NCI-H345 treated with DMSO at 0.1 percent for 48 hours (cell line): ENCODE measurements around the gene DSCAM.

Experiments
- DNase-seq: peaks from one replicate; lab custom pipeline; 2025; ENCODE audit not compliant: unreplicated experiment; lab: John Stamatoyannopoulos, UW

Gene DSCAM

DNA sequence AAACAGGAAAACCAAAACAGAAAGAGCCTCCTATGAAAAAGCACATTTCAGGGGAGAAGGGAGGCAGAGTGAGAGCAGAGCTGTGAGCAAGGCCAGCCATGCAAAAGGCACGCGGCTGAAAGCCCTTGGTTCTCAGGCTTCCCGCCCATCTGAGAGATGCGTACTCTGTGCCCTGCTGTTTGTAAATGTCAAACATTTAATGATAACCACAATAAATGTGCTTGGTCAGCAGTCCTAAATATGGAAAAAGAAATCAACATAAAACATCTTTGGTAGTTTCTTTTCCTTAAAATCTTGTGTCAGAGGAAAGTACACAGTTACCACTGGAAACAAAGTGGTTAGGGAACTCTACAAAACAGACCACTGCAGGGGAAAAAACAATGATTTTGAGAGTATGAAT is 283.1 kb downstream of the DSCAM start:
- no peak for DNase-seq

DNA sequence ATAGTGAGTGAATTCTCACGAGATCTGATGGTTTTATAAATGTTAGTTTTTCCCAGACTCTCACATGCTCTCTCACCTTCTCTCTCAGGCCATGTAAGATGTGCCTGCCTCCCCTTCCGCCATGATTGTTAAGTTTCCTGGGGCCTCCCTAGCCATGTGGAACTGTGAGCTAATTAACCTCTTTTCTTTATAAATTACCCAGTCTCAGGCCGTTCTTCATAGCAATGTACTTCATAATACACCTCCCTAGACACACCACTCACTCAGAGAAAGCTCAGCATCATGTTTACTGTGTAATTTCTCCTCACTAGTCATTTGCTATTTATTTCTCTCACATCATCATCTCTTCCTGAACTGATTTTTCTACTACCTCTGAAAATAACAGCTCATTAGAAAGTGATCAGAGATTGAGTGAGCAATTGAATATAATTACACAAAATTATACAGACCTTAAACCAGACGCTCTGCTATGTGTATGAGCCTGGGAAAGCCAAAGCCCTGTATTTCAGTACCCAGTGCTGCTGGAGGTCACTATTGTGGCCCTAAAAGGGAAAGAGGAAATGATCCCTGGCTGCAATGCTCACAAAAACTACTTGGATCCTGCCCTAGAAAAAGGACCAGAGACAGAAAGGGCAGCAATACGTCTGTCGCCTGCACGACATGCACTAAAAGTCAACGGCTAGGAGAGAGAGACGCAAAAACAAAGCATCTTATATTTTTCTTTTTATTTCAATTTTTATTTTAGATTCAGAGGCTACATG is 284.5 kb downstream of the DSCAM start:
- no peak for DNase-seq

DNA sequence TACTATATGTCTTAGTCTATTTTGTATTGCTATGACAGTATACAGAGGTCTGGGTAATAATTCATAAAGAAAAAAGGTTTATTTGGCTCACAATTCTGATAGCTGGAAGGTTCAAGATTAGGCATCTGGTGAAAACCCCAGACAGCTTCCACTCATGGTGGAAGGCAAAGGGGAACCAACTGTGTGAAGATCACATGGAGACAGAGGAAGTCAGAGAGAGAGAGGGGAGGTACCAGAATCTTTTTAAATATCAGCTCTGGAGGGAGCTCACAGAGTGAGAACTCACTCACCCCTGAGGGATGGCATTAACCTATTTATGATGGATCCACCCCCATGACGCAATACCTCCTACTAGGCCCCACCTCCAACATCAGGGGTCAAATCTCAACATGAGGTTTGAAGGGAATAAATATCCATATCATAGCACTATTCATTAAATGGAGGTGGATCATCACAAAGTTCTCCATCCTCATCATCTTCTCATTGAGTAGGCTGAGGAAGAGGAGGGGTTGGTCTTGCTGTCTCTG is 290.5 kb downstream of the DSCAM start:
- no peak for DNase-seq

DNA sequence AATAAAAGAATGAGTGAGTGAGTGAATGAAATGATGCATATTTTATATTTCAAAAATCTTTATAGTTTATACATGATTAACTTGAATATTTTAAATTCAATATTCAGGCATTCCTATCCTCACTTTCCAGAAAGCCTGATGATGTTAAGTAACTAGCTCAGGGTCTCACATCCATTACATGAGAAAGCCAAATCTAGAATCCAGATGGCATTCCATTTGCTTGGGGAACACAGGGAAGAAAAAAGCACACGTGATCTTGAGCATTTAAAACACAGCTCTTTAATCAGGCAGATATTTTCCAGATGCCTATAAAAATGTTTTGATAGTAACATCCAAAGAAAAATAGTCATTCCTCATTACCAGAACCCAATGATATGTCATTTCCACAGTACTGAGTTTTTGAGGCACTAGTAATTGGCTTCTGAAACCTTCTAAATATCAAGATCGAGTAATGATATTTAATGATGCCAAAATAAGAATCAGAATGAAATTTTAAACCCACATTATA is 291.9 kb downstream of the DSCAM start:
- DNase-seq, result no peak

DNA sequence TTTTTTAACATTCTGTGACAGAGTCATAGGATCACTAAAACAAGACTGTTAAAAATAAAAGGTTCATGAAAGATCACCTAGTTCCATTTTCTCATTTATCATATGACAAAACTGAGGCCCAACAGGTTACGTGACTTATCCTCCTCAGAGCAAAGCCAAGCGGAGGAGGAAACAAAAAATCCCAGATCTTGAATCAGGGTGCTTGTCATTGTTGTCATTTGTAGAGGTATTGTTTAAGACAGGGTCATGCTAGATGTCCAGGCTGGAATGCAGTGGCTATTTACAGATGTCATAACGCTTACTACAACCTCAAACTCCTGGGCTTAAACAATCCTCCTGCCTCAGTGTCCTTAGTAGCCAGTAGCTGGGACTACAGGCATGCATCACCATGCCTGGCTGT is 293.2 kb downstream of the DSCAM start:
- DNase-seq, result no peak

DNA sequence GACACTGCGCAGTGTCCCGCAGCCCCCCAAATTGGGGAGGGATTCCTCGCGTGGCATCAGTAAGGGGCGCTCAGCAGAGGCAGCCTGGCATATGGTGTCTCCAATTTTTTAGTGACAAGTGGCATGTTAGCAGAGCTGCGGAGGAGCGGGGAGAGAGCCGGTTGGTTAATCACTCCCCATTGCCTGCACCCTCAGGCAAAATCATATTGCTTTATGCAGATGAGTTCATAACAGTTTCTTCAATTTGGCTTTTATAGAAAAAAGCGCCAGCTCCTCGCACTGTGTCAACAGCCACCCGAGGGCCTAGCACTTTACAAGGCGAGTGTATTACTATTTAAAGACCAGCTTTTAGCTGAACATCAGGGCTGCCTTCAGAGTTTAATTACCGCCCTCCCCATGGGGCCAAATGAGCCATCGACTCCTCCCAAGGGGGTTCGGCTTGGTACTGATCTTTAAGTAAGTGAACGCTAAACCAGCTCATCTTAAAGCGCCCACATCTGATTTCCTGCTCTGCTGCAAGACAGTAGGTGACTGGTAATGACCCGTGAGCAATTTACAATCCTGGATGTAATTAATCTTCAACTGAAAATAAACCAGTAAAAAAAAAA is 298.9 kb downstream of the DSCAM start:
- DNase-seq, result no peak

DNA sequence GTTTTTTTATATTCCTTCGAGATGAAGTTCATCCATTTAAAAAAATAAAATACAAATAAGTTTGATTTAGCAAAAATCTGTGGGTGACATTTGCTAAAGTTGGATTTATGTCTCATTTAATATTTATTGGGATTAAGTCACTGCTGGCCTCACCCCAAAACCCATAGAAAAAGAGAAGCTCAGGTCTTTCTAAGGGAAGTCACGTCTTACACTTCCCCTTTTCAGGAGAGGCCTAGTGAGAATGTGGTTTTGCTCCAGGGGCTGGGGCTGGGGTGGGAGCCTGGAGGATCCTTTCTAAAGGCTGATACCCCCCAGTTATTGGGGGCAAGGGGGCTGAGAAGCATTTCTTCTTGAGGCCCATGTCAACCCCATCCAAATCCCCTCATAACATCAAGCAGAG is 300.3 kb downstream of the DSCAM start:
- DNase-seq, result no peak

DNA sequence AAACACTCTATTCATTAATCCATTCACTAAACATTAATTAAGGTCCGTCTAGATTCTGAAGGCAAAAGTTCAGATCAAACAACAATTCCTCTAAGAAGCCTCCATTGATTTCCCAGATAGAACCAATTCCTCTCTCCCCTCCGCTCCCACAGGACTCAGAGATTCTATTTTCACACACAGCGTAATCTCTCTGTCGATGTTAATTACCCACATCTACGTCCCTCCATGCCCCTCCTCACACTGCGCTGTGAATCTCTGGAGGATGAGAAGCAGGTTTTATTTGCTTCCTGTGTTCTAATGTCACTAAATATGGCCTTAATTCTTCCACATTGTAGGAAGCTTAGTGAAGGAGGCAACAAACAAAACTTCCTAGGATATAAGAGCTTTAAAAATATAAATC is 306.7 kb downstream of the DSCAM start:
- no peak for DNase-seq

DNA sequence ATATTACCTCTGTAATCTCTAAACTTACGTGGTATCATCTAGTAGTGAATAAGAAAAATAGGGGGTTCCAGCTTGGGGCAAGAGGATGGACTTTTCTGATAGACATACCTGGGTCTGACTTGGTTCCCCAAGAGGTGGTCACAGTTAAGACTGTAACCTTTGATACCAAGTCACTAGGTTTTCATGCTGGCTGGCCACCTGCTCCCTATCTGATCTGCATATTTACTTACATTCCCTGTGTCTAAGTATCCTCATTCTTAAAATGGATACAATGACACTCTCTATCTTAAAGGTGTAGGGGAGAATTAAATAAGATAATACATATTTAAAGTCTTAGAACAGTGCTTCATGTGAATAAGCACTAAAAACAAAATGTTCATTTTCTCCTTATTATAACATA is 312.1 kb downstream of the DSCAM start:
- no peak for DNase-seq

DNA sequence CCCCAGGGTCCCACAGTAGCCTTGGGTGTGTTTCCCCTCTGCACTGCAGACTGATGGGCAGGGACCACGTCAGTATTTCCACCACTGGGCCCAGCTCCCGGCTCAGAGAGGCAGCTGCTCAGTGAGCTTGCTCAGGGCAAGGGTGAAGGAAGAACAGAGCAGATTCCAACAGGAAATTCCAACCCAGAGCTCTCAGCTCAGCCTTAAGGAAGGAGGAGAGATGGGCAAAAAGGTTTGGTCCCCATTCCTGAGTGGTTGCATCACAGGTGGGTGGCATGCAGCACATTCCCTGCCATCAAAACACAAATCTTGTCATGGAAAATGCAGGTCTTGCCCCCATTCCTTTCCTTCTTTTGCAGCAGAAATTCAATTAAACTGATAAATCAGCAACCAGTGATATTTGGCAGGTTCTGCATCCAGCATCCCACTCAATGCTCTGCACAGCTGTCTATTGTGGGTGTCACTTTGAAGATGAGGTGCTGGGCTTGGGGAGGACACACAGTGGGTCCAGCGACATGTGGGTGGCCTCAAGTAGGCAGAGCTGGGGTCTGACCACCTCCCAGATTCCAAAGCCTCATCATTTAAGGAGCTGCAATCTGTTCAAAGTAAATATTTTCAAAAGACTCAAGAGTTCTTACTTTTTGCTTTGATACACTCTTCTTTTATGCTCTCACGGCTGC is 315.4 kb downstream of the DSCAM start:
- no peak for DNase-seq

DNA sequence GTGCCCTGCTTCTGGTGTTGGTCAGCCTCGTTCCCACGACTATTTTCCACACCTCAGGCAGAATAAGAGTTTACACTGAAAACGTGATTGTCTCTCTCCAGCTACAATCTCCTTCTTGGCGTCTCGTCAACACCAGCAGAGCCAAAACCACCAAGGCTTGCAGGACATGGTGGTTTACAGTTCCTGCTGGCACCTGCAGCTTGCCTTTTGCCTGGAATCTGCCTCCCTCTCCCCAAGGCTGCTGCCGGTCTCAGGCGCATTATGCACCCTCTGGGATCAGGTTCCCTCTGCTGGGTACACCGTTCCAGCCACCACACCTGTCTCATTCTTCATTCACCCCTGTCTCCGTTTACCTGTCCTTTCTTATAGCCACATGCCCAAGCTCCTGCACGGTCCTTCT is 315.9 kb downstream of the DSCAM start:
- no peak for DNase-seq

DNA sequence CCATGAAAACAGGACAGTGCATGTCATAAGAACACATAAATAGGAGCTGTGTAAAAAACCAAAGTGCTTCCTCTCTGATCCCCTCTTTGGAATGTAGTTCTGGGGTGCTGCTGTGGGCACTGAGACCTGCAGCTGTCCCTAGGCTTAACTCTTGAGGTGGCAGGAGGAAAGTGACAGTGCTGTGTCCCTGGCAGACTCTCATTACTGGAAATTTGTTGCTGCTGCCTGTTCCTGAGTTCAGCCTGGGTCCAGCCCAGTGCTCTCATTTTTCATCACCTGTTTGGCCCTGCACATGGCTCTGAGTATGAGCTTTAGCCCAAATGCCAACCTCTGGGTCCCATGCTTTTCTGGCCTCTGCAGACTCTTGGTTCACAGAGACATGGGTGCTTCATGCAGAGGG is 329.3 kb downstream of the DSCAM start:
- DNase-seq, result no peak

DNA sequence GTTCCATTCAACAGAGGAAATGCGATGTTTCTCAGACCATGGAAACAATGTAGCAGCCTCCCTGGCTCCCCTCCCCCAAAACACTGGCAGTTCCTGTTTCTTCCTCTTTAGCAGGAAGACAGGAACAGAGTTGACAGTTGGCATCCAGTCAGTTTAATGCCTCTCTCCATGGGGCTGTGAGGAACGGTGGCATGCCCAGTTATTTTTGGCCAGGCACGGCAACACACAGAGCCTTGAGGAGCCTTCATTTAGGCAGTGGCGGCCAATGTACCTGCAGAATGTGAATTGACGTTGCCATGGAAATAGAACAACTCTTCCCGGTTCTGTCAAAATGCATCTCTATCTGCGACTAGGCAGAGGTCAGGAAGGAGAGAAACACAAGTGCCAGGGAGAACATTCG is 330.6 kb downstream of the DSCAM start:
- DNase-seq, result no peak

DNA sequence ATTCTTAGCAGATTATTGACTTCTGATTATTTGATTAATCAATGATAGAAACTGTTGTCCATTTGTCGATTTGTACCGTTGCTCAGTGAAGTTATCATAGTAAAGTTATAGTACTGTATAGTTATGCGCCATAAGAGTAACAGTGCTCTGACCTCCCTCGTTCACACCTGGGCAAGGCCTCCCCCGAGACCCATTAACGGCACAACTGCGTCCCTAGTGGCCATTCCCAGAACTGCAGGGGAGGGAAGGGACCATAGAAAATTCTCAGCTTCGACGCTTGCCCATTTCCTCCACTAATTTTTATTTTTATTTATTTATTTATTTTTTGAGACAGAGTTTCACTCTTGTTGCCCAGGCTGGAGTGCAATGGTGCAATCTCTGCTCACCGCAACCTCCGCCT is 334.4 kb downstream of the DSCAM start:
- DNase-seq, result no peak

DNA sequence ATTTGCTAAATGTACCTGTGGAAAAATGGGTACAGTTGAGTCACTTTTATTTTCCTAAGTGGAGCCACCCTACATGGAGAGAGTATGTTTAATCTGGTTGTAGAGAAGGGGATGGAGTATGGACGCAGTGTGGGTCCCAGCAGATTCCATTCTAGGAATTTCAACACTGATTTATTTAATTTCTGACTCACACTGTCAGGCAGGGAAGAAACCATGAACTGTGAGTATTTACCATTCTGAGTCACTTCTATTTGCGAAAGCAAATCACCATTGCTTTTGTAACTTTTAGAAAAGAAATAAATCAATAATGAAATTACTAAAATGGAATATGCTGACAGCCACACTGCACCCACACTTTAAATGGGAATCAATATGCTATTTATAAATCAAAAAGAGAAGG is 339.0 kb downstream of the DSCAM start:
- DNase-seq, result no peak

DNA sequence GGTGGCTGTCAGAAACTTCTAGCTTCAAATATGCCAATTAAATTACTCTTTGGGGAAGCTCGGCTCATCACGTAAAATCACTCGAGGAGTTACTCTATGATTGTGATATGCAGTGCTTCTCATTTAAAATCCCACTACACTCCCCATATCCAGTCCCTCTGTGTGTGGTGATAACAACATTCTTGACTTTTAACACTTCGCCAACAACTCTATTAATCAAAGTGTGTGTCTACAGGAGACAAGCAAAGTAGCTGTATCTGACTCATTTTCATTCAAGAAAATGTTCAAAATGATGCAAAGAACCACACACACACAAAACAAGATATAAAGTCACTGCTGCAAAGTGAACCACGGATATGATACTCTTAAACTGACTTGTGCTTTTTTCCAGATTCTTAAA is 341.3 kb downstream of the DSCAM start:
- DNase-seq, result no peak

DNA sequence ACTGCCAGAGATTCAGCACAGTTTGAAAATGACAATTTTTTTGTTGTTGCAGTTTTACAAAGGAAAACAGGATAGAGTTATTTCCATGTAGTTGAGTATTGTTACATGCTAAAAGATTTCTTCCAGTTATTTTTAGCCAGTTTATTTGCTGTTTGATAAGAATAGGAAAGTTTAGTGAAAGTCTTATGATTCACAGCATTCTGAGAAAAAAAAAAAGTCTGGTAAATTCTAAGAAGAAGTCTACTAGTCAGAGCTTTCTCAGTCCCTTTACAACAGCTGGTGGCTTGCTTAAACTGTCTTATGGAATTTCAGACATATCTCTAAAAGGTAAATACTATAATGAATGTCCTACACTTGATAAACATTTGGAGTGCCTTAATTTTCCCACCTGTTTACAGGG is 341.7 kb downstream of the DSCAM start:
- DNase-seq, result no peak

DNA sequence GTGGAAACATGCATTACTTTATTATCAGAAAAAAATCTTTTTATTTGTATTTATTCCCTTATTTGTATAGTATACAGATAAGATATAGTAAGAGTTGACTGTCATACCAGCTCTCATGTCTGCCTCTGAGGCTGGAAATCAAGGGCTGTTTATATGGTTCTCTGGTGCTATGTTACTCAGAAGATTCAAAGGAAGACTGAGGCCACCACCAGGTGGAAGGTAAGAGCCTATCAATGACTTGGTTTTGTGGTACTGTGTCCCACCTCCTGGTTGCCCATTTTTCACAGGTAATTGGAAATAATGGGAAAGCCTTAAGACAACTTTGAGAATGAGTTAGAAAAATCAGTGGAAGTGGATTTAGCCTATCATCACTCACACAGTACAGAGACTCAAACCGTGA is 342.1 kb downstream of the DSCAM start:
- no peak for DNase-seq

DNA sequence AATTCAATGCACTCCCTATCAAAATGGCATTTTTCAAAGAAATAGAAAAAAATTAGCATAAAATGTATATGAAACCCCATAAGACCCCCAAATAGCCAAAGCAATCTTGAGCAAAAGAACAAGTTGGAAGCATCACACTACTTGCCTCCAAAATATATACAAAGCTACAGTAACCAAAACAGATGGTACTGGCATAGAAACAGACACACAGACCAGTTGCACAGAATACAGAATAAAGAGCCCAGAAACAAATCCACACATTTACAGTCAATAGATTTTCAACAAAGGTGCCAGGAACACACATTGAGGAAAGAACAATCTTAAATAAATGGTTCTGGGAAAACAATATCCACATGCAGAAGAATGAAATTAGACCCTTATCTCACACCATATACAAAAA is 350.8 kb downstream of the DSCAM start:
- DNase-seq, result no peak

DNA sequence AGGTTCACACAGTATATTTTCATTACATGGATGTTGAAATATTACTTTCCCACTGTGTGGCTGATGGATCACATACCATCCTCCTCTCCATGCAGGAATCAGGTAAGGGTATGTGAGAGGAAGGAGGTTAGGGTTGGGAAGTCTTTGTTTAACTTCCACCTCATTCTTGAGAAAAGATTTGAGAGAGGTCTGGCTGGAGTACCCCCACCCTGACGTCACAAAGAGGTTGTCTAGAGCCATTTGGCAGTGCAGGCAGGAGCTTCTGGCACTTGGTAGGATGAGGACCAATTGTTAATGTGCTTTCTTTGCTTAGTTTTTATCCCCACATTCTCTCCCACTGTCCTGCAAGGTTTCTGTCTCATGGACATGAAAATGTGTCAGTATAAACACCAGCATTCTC is 356.6 kb downstream of the DSCAM start:
- no peak for DNase-seq

DNA sequence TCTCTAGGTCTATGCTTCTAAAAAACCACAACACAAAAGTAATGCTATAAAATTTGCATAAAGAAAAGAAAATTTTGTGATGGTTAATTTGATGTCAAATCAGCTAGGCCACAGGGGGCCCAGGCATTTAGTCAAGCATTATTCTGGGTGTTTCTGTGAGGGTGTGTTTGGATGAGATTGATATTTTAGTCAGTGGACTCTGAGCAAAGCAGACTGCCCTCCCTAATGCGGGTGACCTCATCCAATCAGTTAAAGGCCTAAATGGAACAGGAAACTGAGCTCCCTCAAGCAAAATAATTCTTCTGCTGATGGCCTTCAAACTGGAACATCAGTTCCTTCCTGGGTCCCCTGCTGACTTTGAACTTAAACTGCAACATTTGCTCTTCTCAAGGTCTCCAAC is 358.0 kb downstream of the DSCAM start:
- no peak for DNase-seq

DNA sequence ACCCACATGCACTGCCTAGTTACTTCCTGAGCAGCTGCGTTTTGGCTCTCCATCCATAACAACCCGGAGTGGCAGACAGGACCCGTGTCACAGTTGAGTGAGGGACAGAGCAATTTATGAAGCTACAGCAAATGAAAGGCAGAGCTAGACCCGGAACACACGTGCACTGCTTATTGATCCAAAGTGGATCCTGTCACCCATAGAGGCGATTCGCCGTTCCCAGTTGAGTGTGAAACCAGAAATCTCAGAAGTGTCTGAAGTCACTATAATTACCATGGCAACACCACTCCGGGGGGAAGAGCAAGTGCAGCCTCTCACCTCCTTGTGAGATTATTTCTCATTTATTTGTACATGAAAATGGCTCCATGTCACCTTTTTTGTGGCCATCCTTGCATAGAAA is 365.2 kb downstream of the DSCAM start:
- DNase-seq, result no peak
